GM12878 (cell line): Measurements from ENCODE around the gene S100A10. TPM values are rescaled to one million over a fixed set of nuclear protein-coding genes. Genes with fewer than 3 reads are reported as not detected.

Source experiments
- ATAC-seq: fragments of 200-7000 bp; cut with Tn5 transposase; 3 replicates; pipeline ENCODE4 v1.9.1; 2020; ENCODE audit warnings: mild to moderate bottlenecking, moderate library complexity
- BruUV-seq: library from RNA; stranded (reverse); fragments of 400-500 nt; replicated peaks from 2 replicates; lab custom pipeline; 2021; lab: Mats Ljungman, UMichigan
- CTCF ChIA-PET: fragments of 300-600 bp; sonication (Branson Sonifier 250); formaldehyde crosslinking; extraction: SDS; loops from one replicate; lab custom pipeline; 2021; ENCODE audit warnings: inconsistent platforms; lab: Yijun Ruan, JAX
- POLR2A ChIA-PET: fragments of 350-600 bp; formaldehyde crosslinking; extraction: SDS; loops from one replicate; lab custom pipeline; 2021; ENCODE audit warnings: inconsistent platforms; lab: Charles Lee
- RAD21 ChIA-PET: fragments of 300-600 bp; sonication (Branson Sonifier 250); formaldehyde crosslinking; loops from one replicate; lab custom pipeline; 2023; ENCODE audit warnings: antibody characterized with exemption; ENCODE audit not compliant: unreplicated experiment; lab: Charles Lee
- SMC1A ChIA-PET: fragments of 300-600 bp; sonication (Branson Sonifier 250); formaldehyde crosslinking; loops from one replicate; lab custom pipeline; 2023; ENCODE audit not compliant: unreplicated experiment, uncharacterized antibody; lab: Charles Lee
- DNase-seq: peaks from one replicate; pipeline ENCODE4 v3.0.0-alpha.2; 2011; ENCODE audit warnings: low read depth, low spot score
- FAIRE-seq: peaks from 3 replicates; lab custom pipeline; 2011; peaks lifted over from hg19 to GRCh38; lab: Jason Lieb, UNC
- H2AFZ ChIP-seq: 2 replicates; pipeline ENCODE4 v1.6.0; 2011; ENCODE audit warnings: low read depth, low read length, control low read depth; ENCODE audit not compliant: control insufficient read depth
- H3K27ac ChIP-seq: 2 replicates; pipeline ENCODE4 v1.5.1; 2011; ENCODE audit warnings: control low read depth; ENCODE audit not compliant: control insufficient read depth, insufficient read depth
- H3K27me3 ChIP-seq, 2 experiments: replicated peaks in 1 of 2; 2 replicates each; pipeline versions ENCODE4 v1.6.0 to v1.6.1; 2011; ENCODE audit warnings: low read length in 1 of 2; ENCODE audit not compliant: control insufficient read depth in 2 of 2, insufficient read depth in 2 of 2
- H3K36me3 ChIP-seq, 2 experiments: 2 replicates each; pipeline ENCODE4 v1.5.1; 2011; ENCODE audit warnings: low read length in 1 of 2; ENCODE audit not compliant: control insufficient read depth in 2 of 2, insufficient read depth in 2 of 2
- H3K4me1 ChIP-seq: 2 replicates; pipeline ENCODE4 v1.6.1; 2011; ENCODE audit warnings: mild to moderate bottlenecking, low read length, moderate library complexity, mixed read lengths; ENCODE audit not compliant: control insufficient read depth, insufficient read depth
- H3K4me2 ChIP-seq: 2 replicates; pipeline ENCODE4 v1.6.0; 2011; ENCODE audit warnings: control low read depth; ENCODE audit not compliant: control insufficient read depth, insufficient read depth
- H3K4me3 ChIP-seq: fragments of 200-600 bp; sonication (generic); 2 replicates; pipeline ENCODE4 v1.5.1; 2016
- H3K79me2 ChIP-seq: 2 replicates; pipeline ENCODE4 v1.6.0; 2011; ENCODE audit warnings: low read length; ENCODE audit not compliant: control insufficient read depth, insufficient read depth
- H3K9ac ChIP-seq: 2 replicates; pipeline ENCODE4 v1.8.0; 2011; ENCODE audit warnings: low read length, control low read depth, mixed read lengths; ENCODE audit not compliant: control insufficient read depth, insufficient read depth
- H3K9me3 ChIP-seq: replicated peaks from 3 replicates; pipeline ENCODE4 v1.5.1; 2011; ENCODE audit warnings: mild to moderate bottlenecking, low read length; ENCODE audit not compliant: control insufficient read depth, insufficient read depth
- H4K20me1 ChIP-seq: 2 replicates; pipeline ENCODE4 v1.6.0; 2011; ENCODE audit not compliant: control insufficient read depth, insufficient read depth
- ATF7 ChIP-seq: fragments of 450-650 bp; IDR thresholded peaks from 2 replicates; pipeline ENCODE4 v1.6.1; 2016; ENCODE audit warnings: low read depth, mild to moderate bottlenecking
- BRCA1 ChIP-seq: IDR thresholded peaks from 2 replicates; pipeline ENCODE4 v1.6.1; 2011; ENCODE audit warnings: low read depth, low read length, improper control_type of control experiment
- CBFB ChIP-seq: IDR thresholded peaks from 2 replicates; pipeline ENCODE4 v1.6.1; 2016; ENCODE audit warnings: antibody characterized with exemption, low read depth
- CBX3 ChIP-seq: fragments of 200-600 bp; sonication (generic); IDR thresholded peaks from 2 replicates; pipeline ENCODE4 v1.6.1; 2016; ENCODE audit warnings: low read depth, borderline replicate concordance
- E2F4 ChIP-seq: IDR thresholded peaks from 2 replicates; pipeline ENCODE4 v1.6.1; 2012; ENCODE audit warnings: low read depth, low read length, improper control_type of control experiment
- HDAC6 ChIP-seq: fragments of 200-600 bp; sonication (generic); IDR thresholded peaks from one replicate; pipeline ENCODE4 v1.8.0; 2017; ENCODE audit warnings: antibody characterized with exemption; ENCODE audit not compliant: unreplicated experiment
- JUND ChIP-seq: IDR thresholded peaks from 2 replicates; pipeline ENCODE4 v1.6.1; 2012; ENCODE audit warnings: low read depth, mild to moderate bottlenecking, low read length, improper control_type of control experiment, moderate library complexity
- PBX3 ChIP-seq: IDR thresholded peaks from 2 replicates; pipeline ENCODE4 v1.6.1; 2011; ENCODE audit warnings: mild to moderate bottlenecking, low read depth, low read length, moderate library complexity; ENCODE audit not compliant: insufficient replicate concordance
- RAD51 ChIP-seq: fragments of 450-650 bp; IDR thresholded peaks from 2 replicates; pipeline ENCODE4 v1.6.1; 2016; ENCODE audit warnings: moderate library complexity, mild to moderate bottlenecking, inconsistent platforms
- SUPT20H ChIP-seq: IDR thresholded peaks from 2 replicates; pipeline ENCODE4 v1.6.1; 2011; ENCODE audit warnings: low read depth, mild to moderate bottlenecking, low read length, moderate library complexity, borderline replicate concordance; ENCODE audit not compliant: control insufficient read depth
- TCF12 ChIP-seq: IDR thresholded peaks from 2 replicates; pipeline ENCODE4 v1.6.1; 2011; ENCODE audit warnings: low read depth, mild to moderate bottlenecking, low read length
- TCF7 ChIP-seq: IDR thresholded peaks from 2 replicates; pipeline ENCODE4 v1.6.1; 2014; ENCODE audit warnings: antibody characterized with exemption, borderline replicate concordance
- USF2 ChIP-seq: IDR thresholded peaks from 2 replicates; pipeline ENCODE4 v1.6.1; 2011; ENCODE audit warnings: low read depth, low read length, improper control_type of control experiment, borderline replicate concordance
- WRNIP1 ChIP-seq: IDR thresholded peaks from 2 replicates; pipeline ENCODE4 v1.6.1; 2011; ENCODE audit warnings: low read depth, low read length, improper control_type of control experiment, borderline replicate concordance
- ZNF592 ChIP-seq: fragments of 450-650 bp; IDR thresholded peaks from 2 replicates; pipeline ENCODE4 v1.6.1; 2017; ENCODE audit warnings: mild to moderate bottlenecking, moderate library complexity
- ZSCAN29 ChIP-seq: fragments of 450-650 bp; IDR thresholded peaks from 2 replicates; pipeline ENCODE4 v1.6.1; 2017; ENCODE audit warnings: mild to moderate bottlenecking, moderate library complexity
- WGBS: methylation state at CpG from one replicate; pipeline ENCODE4 v1.1.6; 2016; ENCODE audit warnings: low lambda C conversion rate; ENCODE audit not compliant: insufficient replicate concordance, insufficient coverage; ENCODE audit errors: missing lambda C conversion rate; 5-methylcytosine and 5-hydroxymethylcytosine counted together
- in situ Hi-C: fragments of 300-500 bp; cut with MboI; formaldehyde crosslinking; loops from 9 replicates; pipeline ENCODE4 v1.14.3; 2018; ENCODE audit warnings: mixed read lengths
- intact Hi-C: fragments of 100-400 bp; cut with micrococcal nuclease; formaldehyde crosslinking; loops from one replicate; pipeline ENCODE4 v1.14.2; 2022; ENCODE audit not compliant: unreplicated experiment
- polyA plus RNA-seq, 11 experiments: library from polyadenylated mRNA; depleted of rRNA in 4 of 11; unstranded in 6 of 11; stranded (reverse) in 5 of 11; fragments of >200 nt; fragmentation: Nextera tagmentation in 4 of 11; fragmentation: Illumina TruSeq in 1 of 11; extraction: Ambion mirVana in 4 of 11; extraction: Trizol in 1 of 11; gene quantifications; 1 replicate in 1 of 11; 2 replicates in 10 of 11; pipeline versions ENCODE4 v1.2.1 to v1.2.3, GENCODE V29; 2011 to 2016; ENCODE audit warnings: inconsistent platforms in 2 of 11, missing spikeins in 2 of 11, low read depth in 1 of 11
- total RNA-seq, 4 experiments: library from RNA; depleted of rRNA in 3 of 4; stranded (reverse); fragments of >200 nt in 3 of 4; fragmentation: Illumina TruSeq in 1 of 4; extraction: Trizol in 1 of 4; gene quantifications; 2 replicates each; pipeline versions ENCODE4 v1.2.1 to v1.2.3, GENCODE V29; 2013 to 2021

S100A10 gene
- total and polyA plus RNA-seq, 10 of the 15 experiments (the other 5 are each of a cell fraction or from before 2014, with no cell fraction given): 0.18 to 2.8 (median 0.61) TPM; not detected in 2

- in situ Hi-C loops: no loop called here
- no peak overlapping the region for H3K9ac ChIP-seq
- intact Hi-C loops: no loop called here
- TF ChIP-seq E2F4 (no peak), SUPT20H (no peak), CBFB (no peak), WRNIP1 (no peak), RAD51 (no peak), CBX3 (no peak), ZSCAN29 (no peak), BRCA1 (no peak), PBX3 (no peak), JUND (no peak), ZNF592 (no peak), TCF12 (no peak), TCF7 (no peak), USF2 (no peak), HDAC6 (no peak), ATF7 (no peak)
- POLR2A ChIA-PET: no interaction called here
- H3K79me2 ChIP-seq: no peaks in the 10 kb centered on the region
- H2AFZ ChIP-seq: no peak overlapping the region
- H3K4me1 ChIP-seq: no peaks in the 10 kb centered on the region
- CTCF ChIA-PET: interaction anchor here (0.9 to 2.7 kb wide), 4 partner anchors 40 to 416 kb away, joined by 3 to 8 read pairs (median 3); no protein-coding TSS in a partner anchor
- no peak for DNase-seq
- H3K4me2 ChIP-seq: no peak overlapping the region
- no peaks in the 10 kb centered on the region for H4K20me1 ChIP-seq
- H3K27me3 ChIP-seq: peaks cover 0 to 3% of the 10 kb centered on the region in 2 experiments; a peak in 1 of 4 replicates
- H3K9me3 ChIP-seq: no peaks in the 10 kb centered on the region; the same call in 2 of the 3 replicates
- no peaks in the 10 kb centered on the region for H3K36me3 ChIP-seq
- ATAC-seq: no peak
- FAIRE-seq: no peak
- BruUV-seq: no TSS peak
- H3K4me3 ChIP-seq: no peak overlapping the region
- RAD21 ChIA-PET: no interaction called here
- H3K27ac ChIP-seq: no peak overlapping the region
- WGBS: 0% methylated on average over 1 of the region's 1 CpG
- SMC1A ChIA-PET: interaction anchor here (0.9 kb wide), 1 partner anchor 11 kb away, joined by 3 read pairs; no protein-coding TSS in a partner anchor
Measured at GRCh38 chr1:152042030-152042429, 48.4 kb upstream of the S100A10 start.
